GM21390 (cell line): ENCODE results near the gene INPP4B.

Experiments
- ATAC-seq: cut with Tn5 transposase; IDR thresholded peaks from one replicate; pipeline ENCODE4 v1.9.1; 2021; ENCODE audit not compliant: unreplicated experiment

INPP4B gene

GRCh38 chr4:142164767-142165500, 681.2 kb downstream of the INPP4B start:
- ATAC-seq, result no peak

- no peak for ATAC-seq
These were observed 685.0 kb downstream of the INPP4B start for GRCh38 chr4:142161086-142161485.

DNA sequence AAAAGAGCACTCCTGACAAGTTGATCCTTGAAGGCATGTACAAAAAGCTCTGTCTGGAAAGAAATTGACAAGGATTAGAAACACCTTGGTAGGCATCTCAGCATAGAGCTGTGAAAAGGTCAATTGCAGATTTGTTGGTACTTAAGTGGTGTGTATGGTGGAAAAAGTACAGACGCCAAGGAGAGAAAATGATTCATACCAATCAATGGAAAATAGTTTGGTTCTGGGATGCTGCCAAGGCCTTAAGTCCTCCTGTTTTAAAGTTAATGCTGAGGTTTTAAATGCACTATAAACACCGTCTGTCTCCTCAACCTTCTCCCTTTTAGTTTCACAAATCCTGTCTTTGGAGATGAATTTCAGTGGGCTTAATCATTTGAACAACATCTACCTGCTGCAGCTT, 685.6 kb downstream of the INPP4B start:
- ATAC-seq, result no peak

DNA sequence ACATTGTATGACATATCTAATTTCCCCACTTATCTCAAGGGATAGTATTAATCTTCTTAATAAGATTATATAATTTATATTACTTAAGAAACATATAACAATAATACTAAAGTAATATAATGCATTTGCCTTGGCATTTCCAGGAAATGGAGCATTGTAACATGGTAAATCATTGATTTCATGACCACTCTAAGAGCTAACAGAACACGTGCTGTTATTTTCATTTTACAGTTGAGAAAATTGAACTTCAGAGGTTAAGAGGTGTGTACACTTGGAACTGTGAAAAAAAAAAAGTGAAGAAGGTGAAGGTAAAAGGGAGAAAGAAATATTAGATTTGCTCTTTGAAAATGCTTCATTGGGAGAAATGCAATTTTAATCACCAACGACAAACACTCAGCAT, 687.1 kb downstream of the INPP4B start:
- ATAC-seq, result no peak

DNA sequence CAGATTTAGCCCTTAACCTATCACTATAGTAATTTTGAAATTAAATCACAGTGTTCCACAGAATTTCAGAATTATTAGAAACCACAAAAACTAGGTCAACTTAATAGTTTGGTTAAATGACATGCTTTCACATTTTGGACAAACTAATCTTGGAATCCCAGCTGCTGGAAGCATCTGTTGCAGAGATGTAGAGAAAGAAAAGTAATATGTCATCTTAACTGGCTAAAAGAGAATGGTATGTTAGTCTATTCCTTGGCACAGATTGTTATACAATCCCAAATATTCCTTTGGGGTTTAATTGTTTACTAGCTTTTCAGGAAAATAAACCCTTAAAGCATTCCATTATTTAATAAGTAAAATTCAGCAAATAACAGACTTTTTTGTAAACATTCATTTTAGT, 689.8 kb downstream of the INPP4B start:
- no peak for ATAC-seq

- ATAC-seq, result no peak
These were observed 690.8 kb downstream of the INPP4B start for GRCh38 chr4:142155347-142155746.

- ATAC-seq, result no peak
These were observed 695.6 kb downstream of the INPP4B start for GRCh38 chr4:142150483-142150882.

- no peak for ATAC-seq
These were observed 701.3 kb downstream of the INPP4B start for GRCh38 chr4:142144813-142145212.

DNA sequence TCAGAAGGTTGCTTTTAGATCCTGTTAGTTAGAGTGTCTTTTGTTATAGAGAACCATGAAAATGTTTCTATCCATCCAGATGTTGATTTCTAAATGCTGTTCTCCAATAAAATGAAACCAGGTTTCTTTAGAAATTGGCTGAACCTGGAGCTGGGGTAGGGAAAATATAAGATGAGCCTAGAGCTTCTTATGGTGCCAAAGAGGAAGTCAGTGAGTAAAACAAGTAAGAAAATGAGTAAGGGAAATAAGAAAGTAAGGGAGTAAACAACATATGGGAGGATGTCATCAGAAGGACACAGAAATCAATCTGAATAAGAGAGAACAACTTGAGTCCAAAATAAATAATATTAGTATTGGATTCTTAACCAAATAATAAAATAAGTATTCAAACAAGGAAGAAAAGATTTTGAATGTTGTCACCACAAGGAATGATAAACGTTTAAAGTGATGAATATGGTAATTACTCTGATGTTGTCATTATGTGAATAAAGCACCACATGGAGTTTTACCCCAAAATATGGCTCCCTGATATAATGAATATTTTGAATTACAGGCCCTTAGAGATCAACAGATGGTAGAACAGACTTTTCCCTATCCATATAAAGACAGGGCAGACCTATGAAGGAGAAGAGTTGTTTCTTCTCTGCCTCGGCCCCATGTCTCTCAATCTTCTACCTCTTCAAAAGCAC, 703.6 kb downstream of the INPP4B start:
- ATAC-seq, result no peak

DNA sequence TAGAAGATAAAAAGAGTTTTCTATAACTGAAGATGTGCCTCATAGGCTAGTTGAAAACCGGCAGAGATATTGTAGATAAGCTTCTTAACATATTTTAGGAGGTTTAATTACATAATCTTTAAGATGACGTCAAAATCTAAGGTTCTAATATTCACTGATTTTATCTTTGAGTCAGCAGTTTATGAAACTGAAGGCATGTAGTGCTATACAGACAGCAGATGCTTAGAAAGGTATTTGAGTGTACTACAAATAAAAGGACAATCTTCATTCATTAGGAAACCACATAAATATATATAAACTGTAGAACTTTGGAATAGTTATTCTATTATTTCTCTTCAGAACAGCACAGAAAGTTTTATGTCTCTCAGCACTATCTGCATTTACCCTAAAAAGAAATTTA, 704.9 kb downstream of the INPP4B start:
- ATAC-seq, result no peak

- ATAC-seq, result no peak
These were observed 715.4 kb downstream of the INPP4B start for GRCh38 chr4:142130666-142131065.

- no peak for ATAC-seq
These were observed 716.2 kb downstream of the INPP4B start for GRCh38 chr4:142129931-142130330.

- ATAC-seq, result no peak
These were observed 716.6 kb downstream of the INPP4B start for GRCh38 chr4:142129473-142129872.

- no peak for ATAC-seq
These were observed 717.6 kb downstream of the INPP4B start for GRCh38 chr4:142128529-142128928.

DNA sequence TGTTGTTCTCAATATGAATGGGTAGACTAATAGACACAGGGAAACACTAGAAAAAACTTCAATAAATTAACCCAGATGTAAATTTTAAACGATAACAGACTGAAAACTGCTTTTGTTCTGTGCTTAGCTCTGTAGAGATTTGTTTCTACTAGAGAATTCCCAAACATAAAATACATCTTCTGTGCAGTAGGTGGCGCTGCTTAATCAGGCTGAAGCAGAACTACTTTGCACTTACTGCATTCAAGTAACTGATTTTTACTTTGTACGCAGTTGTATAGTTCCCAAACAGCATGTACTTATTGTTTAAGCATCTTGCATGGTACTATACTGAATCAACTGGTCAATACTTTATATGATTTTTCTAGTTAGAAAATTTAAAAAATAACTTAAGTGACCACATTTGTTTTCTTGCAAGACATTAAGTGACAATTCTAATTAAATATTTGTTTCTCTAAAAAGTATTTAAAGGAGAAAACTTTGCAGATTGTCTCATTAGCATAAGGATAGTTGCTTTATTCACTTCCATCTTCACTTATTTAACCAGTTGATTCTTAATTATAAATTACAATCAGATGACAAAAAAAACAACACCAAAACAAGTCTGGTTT, 719.1 kb downstream of the INPP4B start:
- peak; percentile 70 for ATAC-seq

GRCh38 chr4:142124874-142125273, 721.2 kb downstream of the INPP4B start:
- ATAC-seq, result no peak

DNA sequence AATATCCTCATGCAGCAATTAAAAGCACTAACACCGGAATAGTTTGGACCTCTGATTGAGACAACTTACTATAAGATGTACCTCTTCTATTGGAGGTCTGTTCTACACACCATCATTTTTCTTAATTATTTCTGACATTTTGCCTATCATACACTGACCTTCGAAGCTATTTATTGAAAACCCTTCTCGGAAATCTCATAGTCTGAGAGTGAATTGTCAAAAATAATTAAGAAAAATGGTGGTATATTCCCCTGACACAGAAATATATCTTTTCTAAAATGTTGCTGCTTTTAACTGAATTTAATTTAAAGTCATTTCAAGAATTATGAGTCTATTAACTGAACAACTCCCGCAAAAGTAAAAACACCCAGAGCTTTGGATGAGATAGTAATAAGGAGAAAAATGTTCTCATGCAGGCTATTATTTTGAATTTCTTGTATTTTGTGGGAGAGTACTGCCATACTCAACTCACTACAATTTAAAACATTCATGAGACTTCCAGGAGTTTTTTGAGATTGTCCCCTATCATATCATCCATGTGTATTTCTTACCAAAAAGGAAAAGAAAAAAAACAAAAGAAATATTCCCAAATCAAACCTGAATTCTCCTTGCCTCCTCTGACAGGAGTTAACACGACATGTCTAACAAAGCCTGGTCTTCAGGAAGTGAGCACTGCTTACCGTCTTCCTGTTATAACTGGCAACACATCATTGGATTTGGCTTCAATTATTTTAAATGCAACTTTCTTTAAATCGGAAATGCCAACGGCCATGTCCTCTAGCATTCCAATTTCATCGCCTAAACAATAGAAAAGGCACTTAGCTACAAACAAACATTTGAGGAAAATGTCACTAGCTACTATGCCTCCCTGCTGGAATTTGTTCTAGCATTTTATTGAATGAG, 724.4 kb downstream of the INPP4B start:
- ATAC-seq, result no peak

DNA sequence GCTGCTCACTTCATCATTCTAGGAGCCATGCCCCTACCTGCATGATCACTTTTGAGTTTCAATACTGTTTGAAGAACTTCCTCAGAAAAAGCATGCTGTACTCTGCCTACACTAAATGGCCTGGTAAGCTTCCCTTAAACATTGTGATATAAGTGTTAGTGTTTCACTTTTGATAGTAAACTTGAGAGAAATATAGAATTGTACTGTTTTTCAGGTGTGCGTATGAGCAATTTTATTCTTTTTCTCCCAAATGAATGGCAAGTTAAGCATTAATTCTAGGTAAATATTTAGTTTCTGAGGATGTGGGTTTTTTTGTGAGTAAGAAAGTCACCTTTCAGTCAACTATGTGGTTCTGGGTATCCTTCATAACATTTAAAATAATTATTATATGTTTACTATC, 725.2 kb downstream of the INPP4B start:
- peak; percentile 72 for ATAC-seq

- no peak for ATAC-seq
These were observed 733.6 kb downstream of the INPP4B start for GRCh38 chr4:142112451-142112850.

DNA sequence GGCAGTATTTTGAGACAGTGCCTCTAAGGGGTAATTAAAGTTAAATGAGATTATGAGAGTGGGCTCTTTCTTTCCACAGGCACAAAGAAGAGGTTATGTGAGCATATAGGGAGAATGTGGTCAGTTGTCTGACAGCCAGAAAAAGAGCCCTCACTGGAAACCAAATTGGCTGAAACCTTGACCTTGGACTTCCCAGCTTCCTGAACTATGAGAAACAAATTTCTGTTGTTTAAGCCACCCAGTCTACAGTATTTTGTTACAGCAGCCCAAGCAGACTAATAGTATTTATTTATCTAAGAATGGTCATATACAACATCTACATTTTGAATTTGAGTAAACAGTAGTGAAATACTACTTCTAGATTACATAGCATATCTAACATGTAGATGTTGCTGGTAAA, 736.0 kb downstream of the INPP4B start:
- no peak for ATAC-seq

GRCh38 chr4:142104041-142104440, 742.1 kb downstream of the INPP4B start:
- ATAC-seq, result no peak
